ENCODE results near the gene SLU7. TPM values are rescaled to one million over a fixed set of nuclear protein-coding genes. Genes with fewer than 3 reads are reported as not detected.

SLU7 gene
- total RNA-seq, 1 donor from 2014 or later: 48.5 TPM

GRCh38 chr5:160387445-160387844 lies 31.4 kb downstream of the SLU7 start:
- H3K36me3 Mint-ChIP-seq: peaks cover 25% of the 10 kb centered on the region
- Histone ChIP-seq H3K27me3 (no peaks in the 10 kb centered on the region), H3K27ac (no peak overlapping the region), H3K4me3 (no peak overlapping the region), H4K20me1 (ENCODE audit: low read depth) (no peaks in the 10 kb centered on the region), H3F3A (ENCODE audit: low read depth) (peaks cover 14% of the 10 kb centered on the region), H3K4me1 (no peaks in the 10 kb centered on the region), H2AFZ (replicated peaks) (no peak overlapping the region), H3K9me3 (ENCODE audit: low read depth) (peaks cover 9% of the 10 kb centered on the region), H3K79me2 (ENCODE audit: low read depth) (no peaks in the 10 kb centered on the region), H3K4me2 (no peak overlapping the region), H3K9ac (no peak overlapping the region), H3K36me3 (no peaks in the 10 kb centered on the region)
- DNase-seq (ENCODE audit: low spot score): no peak
- no peaks in the 10 kb centered on the region for H3K4me1 Mint-ChIP-seq
- no peak for TF ChIP-seq EZH2phosphoT487 (IDR thresholded peaks at IDR 0.05)
- no peak for TF ChIP-seq EZH2 (IDR thresholded peaks at IDR 0.05)
- no peak for TF ChIP-seq CTCF (IDR thresholded peaks at IDR 0.05)
- peaks cover 29% of the 10 kb centered on the region for H3K9me3 Mint-ChIP-seq
- H3K27ac Mint-ChIP-seq: no peak overlapping the region
- H3K27me3 Mint-ChIP-seq (ENCODE audit: insufficient read depth, low read depth): peaks cover 2% of the 10 kb centered on the region
- no peak overlapping the region for H3K4me3 Mint-ChIP-seq

GRCh38 chr5:160385496-160385895 lies 33.4 kb downstream of the SLU7 start:
- no peak for DNase-seq (ENCODE audit: low spot score)
- Mint-ChIP-seq H3K4me1 (no peaks in the 10 kb centered on the region), H3K27ac (no peak overlapping the region), H3K27me3 (ENCODE audit: insufficient read depth, low read depth) (peaks cover 2% of the 10 kb centered on the region), H3K9me3 (peaks cover 26% of the 10 kb centered on the region), H3K4me3 (no peak overlapping the region), H3K36me3 (peaks cover 21% of the 10 kb centered on the region)
- Histone ChIP-seq H3K79me2 (ENCODE audit: low read depth) (no peaks in the 10 kb centered on the region), H2AFZ (replicated peaks) (no peak overlapping the region), H4K20me1 (ENCODE audit: low read depth) (no peaks in the 10 kb centered on the region), H3F3A (ENCODE audit: low read depth) (peaks cover 14% of the 10 kb centered on the region), H3K4me3 (no peak overlapping the region), H3K4me1 (no peaks in the 10 kb centered on the region), H3K36me3 (no peaks in the 10 kb centered on the region), H3K4me2 (no peak overlapping the region), H3K27me3 (no peaks in the 10 kb centered on the region), H3K27ac (no peak overlapping the region), H3K9me3 (ENCODE audit: low read depth) (peaks cover 9% of the 10 kb centered on the region), H3K9ac (no peak overlapping the region)
- TF ChIP-seq CTCF (IDR thresholded peaks at IDR 0.05) (no peak), EZH2phosphoT487 (IDR thresholded peaks at IDR 0.05) (no peak), EZH2 (IDR thresholded peaks at IDR 0.05) (no peak)

GRCh38 chr5:160384681-160385080 lies 34.2 kb downstream of the SLU7 start:
- Mint-ChIP-seq H3K27me3 (ENCODE audit: insufficient read depth, low read depth) (peaks cover 2% of the 10 kb centered on the region), H3K4me1 (no peaks in the 10 kb centered on the region), H3K9me3 (peaks cover 26% of the 10 kb centered on the region), H3K36me3 (peaks cover 21% of the 10 kb centered on the region), H3K4me3 (no peak overlapping the region), H3K27ac (no peak overlapping the region)
- no peak overlapping the region for H3K4me3 ChIP-seq
- H2AFZ ChIP-seq (replicated peaks): no peak overlapping the region
- H3F3A ChIP-seq (ENCODE audit: low read depth): peaks cover 14% of the 10 kb centered on the region
- TF ChIP-seq CTCF (IDR thresholded peaks at IDR 0.05) (no peak), EZH2phosphoT487 (IDR thresholded peaks at IDR 0.05) (no peak), EZH2 (IDR thresholded peaks at IDR 0.05) (no peak)
- H3K4me1 ChIP-seq: no peaks in the 10 kb centered on the region
- no peaks in the 10 kb centered on the region for H3K36me3 ChIP-seq
- peaks cover 9% of the 10 kb centered on the region for H3K9me3 ChIP-seq (ENCODE audit: low read depth)
- H4K20me1 ChIP-seq (ENCODE audit: low read depth): no peaks in the 10 kb centered on the region
- no peak overlapping the region for H3K27ac ChIP-seq
- H3K4me2 ChIP-seq: no peak overlapping the region
- H3K27me3 ChIP-seq: no peaks in the 10 kb centered on the region
- no peak overlapping the region for H3K9ac ChIP-seq
- no peaks in the 10 kb centered on the region for H3K79me2 ChIP-seq (ENCODE audit: low read depth)
- DNase-seq (ENCODE audit: low spot score): no peak
